Measurements from ENCODE around the gene ZNF358. TPM values are rescaled to one million over a fixed set of nuclear protein-coding genes. Genes with fewer than 3 reads are reported as not detected.

Gene ZNF358
- total RNA-seq, 4 donors from 2014 or later, result 69.8 to 139 (median 116) TPM

GRCh38 chr19:7486923-7487322 lies 29.0 kb upstream of the ZNF358 start:
- no peak for DNase-seq
- H3K4me1 ChIP-seq, result peaks cover 0 to 8% of the 10 kb centered on the region in 2 donors
- intact Hi-C loops (cut with DNase I; ENCODE audit: low total_unique reads), result no loop called here
- no peak overlapping the region for H3K27ac ChIP-seq
- in situ Hi-C loops (cut with MboI; ENCODE audit: low sequenced_read_pairs in 4 of 4), result no loop called here
- H3K36me3 ChIP-seq, result no peaks in the 10 kb centered on the region
- H3K4me3 ChIP-seq, result no peak overlapping the region
- no peaks in the 10 kb centered on the region for H3K9me3 ChIP-seq
- no peak for ATAC-seq
- no peaks in the 10 kb centered on the region for H3K27me3 ChIP-seq
- TF ChIP-seq POLR2A (IDR thresholded peaks at IDR 0.05), result no peak
- TF ChIP-seq CTCF (IDR thresholded peaks at IDR 0.05 in 4 of 5, conservative IDR thresholded peaks at IDR 0.05 in 1 of 5), result no peak

- H3K4me1 ChIP-seq, result peaks cover under 1 to 8% of the 10 kb centered on the region in 2 donors
- in situ Hi-C loops (cut with MboI; ENCODE audit: low sequenced_read_pairs in 4 of 4) (no loop called here), intact Hi-C loops (cut with DNase I; ENCODE audit: low total_unique reads) (loop anchor here (2.0 kb wide), 2 partner anchors 34 to 140 kb away; partner anchors contain the start of genes MCOLN1, PET100 and XAB2)
- H3K9me3 ChIP-seq, result no peaks in the 10 kb centered on the region
- no peak for TF ChIP-seq CTCF (IDR thresholded peaks at IDR 0.05 in 4 of 5, conservative IDR thresholded peaks at IDR 0.05 in 1 of 5)
- TF ChIP-seq POLR2A (IDR thresholded peaks at IDR 0.05), result peak; percentile 52 to 62
- H3K4me3 ChIP-seq, result peak within 1 kb of the TSS; percentile 65 to 87 (median 67)
- H3K27ac ChIP-seq, result peak within 1 kb of the TSS; percentile 73 to 90 (median 84)
- peak; percentile 73 to 81 for DNase-seq
- peak; percentile 94 to 95 for ATAC-seq
- no peaks in the 10 kb centered on the region for H3K27me3 ChIP-seq
- no peaks in the 10 kb centered on the region for H3K36me3 ChIP-seq
Measured at GRCh38 chr19:7488736-7489353, 27.1 kb upstream of the ZNF358 start, which contains the start of gene PEX11G. TSS of gene PEX11G (minus strand) at chr19:7489035. CDS start at chr19:7489010, 25 bp downstream.

GRCh38 chr19:7489609-7490044 lies 26.3 kb upstream of the ZNF358 start:
- no peaks in the 10 kb centered on the region for H3K27me3 ChIP-seq
- in situ Hi-C loops (cut with MboI; ENCODE audit: low sequenced_read_pairs in 4 of 4) (no loop called here), intact Hi-C loops (cut with DNase I; ENCODE audit: low total_unique reads) (loop anchor here (2.0 to 10.0 kb wide), 3 partner anchors 33 to 285 kb away; partner anchors contain the start of genes MCOLN1, PET100 and XAB2)
- H3K4me3 ChIP-seq, result peak overlapping the region in 3 of 4 donors; percentile 65 to 87 (median 67)
- no peaks in the 10 kb centered on the region for H3K36me3 ChIP-seq
- H3K9me3 ChIP-seq, result no peaks in the 10 kb centered on the region
- TF ChIP-seq POLR2A (IDR thresholded peaks at IDR 0.05), result no peak
- TF ChIP-seq CTCF (IDR thresholded peaks at IDR 0.05 in 4 of 5, conservative IDR thresholded peaks at IDR 0.05 in 1 of 5), result no peak
- peaks cover 8 to 13% of the 10 kb centered on the region in 2 donors for H3K4me1 ChIP-seq
- ATAC-seq (no peak), DNase-seq (no peak)
- H3K27ac ChIP-seq, result peak overlapping the region in 3 of 4 donors; percentile 73 to 90 (median 84)

- in situ Hi-C loops (cut with MboI; ENCODE audit: low sequenced_read_pairs in 4 of 4) (no loop called here), intact Hi-C loops (cut with DNase I; ENCODE audit: low total_unique reads) (loop anchor here (10.0 kb wide), 1 partner anchor 287 kb away; no protein-coding TSS in a partner anchor)
- TF ChIP-seq CTCF (IDR thresholded peaks at IDR 0.05 in 4 of 5, conservative IDR thresholded peaks at IDR 0.05 in 1 of 5) (no peak), POLR2A (IDR thresholded peaks at IDR 0.05) (no peak)
- Histone ChIP-seq H3K27me3 (no peaks in the 10 kb centered on the region), H3K9me3 (no peaks in the 10 kb centered on the region), H3K4me3 (no peak overlapping the region), H3K27ac (no peak overlapping the region), H3K36me3 (no peaks in the 10 kb centered on the region), H3K4me1 (peaks cover 8 to 13% of the 10 kb centered on the region in 2 donors)
- DNase-seq (no peak), ATAC-seq (no peak)
Measured at GRCh38 chr19:7492142-7492541, 23.8 kb upstream of the ZNF358 start.
